Activated naive CD4-positive, alpha-beta T cell treated with anti-CD3 and anti-CD28 coated beads, Interleukin-2, amount 50 U/mL, for 72 hours (primary cell): ENCODE measurements around the gene TYK2. TPM values are rescaled to one million over a fixed set of nuclear protein-coding genes. Genes with fewer than 3 reads are reported as not detected.
A peak's percentile ranks its signal among the peaks of the same experiment; 100 is the strongest.

Experiments used
- ATAC-seq, 2 donors: fragments of 150-1000 bp; cut with Tn5 transposase; 2 replicates each; pipeline ENCODE4 v1.10.0; 2021; ENCODE audit warnings: mild to moderate bottlenecking in 2 of 2, moderate library complexity in 2 of 2
- DNase-seq, 2 donors: peaks; one replicate each; pipeline ENCODE4 v3.0.0; 2021 to 2022; ENCODE audit warnings: low spot score in 2 of 2
- H3K27ac Mint-ChIP-seq, 2 donors: one replicate each; pipeline ENCODE4 v1.8.0; 2022; ENCODE audit warnings: mild to moderate bottlenecking in 2 of 2, mixed read lengths in 2 of 2
- H3K36me3 Mint-ChIP-seq, 2 donors: one replicate each; pipeline ENCODE4 v1.8.0; 2022; ENCODE audit warnings: mixed read lengths in 2 of 2
- H3K9me3 Mint-ChIP-seq, 2 donors: one replicate each; pipeline ENCODE4 v1.8.0; 2022; ENCODE audit warnings: mixed read lengths in 2 of 2
- total RNA-seq, 2 donors: library from RNA; stranded (reverse); gene quantifications; one replicate each; pipeline ENCODE4 v1.2.3, GENCODE V29; 2022

Gene TYK2
- total RNA-seq, 2 donors from 2014 or later, result 164 to 232 TPM

GRCh38 chr19:10333758-10334587 is 46.4 kb downstream of the TYK2 start:
- Mint-ChIP-seq H3K9me3 (no peaks in the 10 kb centered on the region), H3K27ac (peak overlapping the region; percentile 95 to 96), H3K36me3 (peaks cover 30 to 32% of the 10 kb centered on the region in 2 donors)
- DNase-seq (no peak), ATAC-seq (peak in 1 of 2 donors; percentile 8)

GRCh38 chr19:10332965-10333757 is 47.2 kb downstream of the TYK2 start, which contains the start of gene RAVER1:
Gene RAVER1, minus strand, starts transcription at chr19:10333529. Its CDS starts 22 bp downstream, at chr19:10333507.
- H3K36me3 Mint-ChIP-seq, result peaks cover 30 to 32% of the 10 kb centered on the region in 2 donors
- ATAC-seq (peak; percentile 94 to 96), DNase-seq (peak; percentile 96 to 97)
- peak within 1 kb of the TSS; percentile 95 to 96 for H3K27ac Mint-ChIP-seq
- no peaks in the 10 kb centered on the region for H3K9me3 Mint-ChIP-seq

GRCh38 chr19:10332158-10332964 is 48.0 kb downstream of the TYK2 start:
- no peaks in the 10 kb centered on the region for H3K9me3 Mint-ChIP-seq
- no peak for DNase-seq
- H3K36me3 Mint-ChIP-seq, result peaks cover 30 to 32% of the 10 kb centered on the region in 2 donors
- no peak for ATAC-seq
- peak overlapping the region; percentile 95 to 96 for H3K27ac Mint-ChIP-seq

- H3K36me3 Mint-ChIP-seq, result peaks cover 30 to 32% of the 10 kb centered on the region in 2 donors
- peak overlapping the region in 1 of 2 donors; percentile 37 for H3K27ac Mint-ChIP-seq
Observed at GRCh38 chr19:10329555-10329954, 50.8 kb downstream of the TYK2 start.

GRCh38 chr19:10328558-10329429 is 51.6 kb downstream of the TYK2 start:
- DNase-seq (no peak), ATAC-seq (no peak)
- peaks cover 24 to 26% of the 10 kb centered on the region in 2 donors for H3K36me3 Mint-ChIP-seq
- no peak overlapping the region for H3K27ac Mint-ChIP-seq
- H3K9me3 Mint-ChIP-seq, result no peaks in the 10 kb centered on the region

More at GRCh38 chr19:10329555-10329954, 50.8 kb downstream of the TYK2 start:
- ATAC-seq (no peak), DNase-seq (no peak)
- no peaks in the 10 kb centered on the region for H3K9me3 Mint-ChIP-seq

GRCh38 chr19:10327793-10328192 is 52.6 kb downstream of the TYK2 start:
- ATAC-seq (no peak), DNase-seq (no peak)
- Mint-ChIP-seq H3K9me3 (no peaks in the 10 kb centered on the region), H3K36me3 (peaks cover 16 to 18% of the 10 kb centered on the region in 2 donors), H3K27ac (no peak overlapping the region)

- no peaks in the 10 kb centered on the region for H3K9me3 Mint-ChIP-seq
- no peak for ATAC-seq
- peaks cover 8 to 10% of the 10 kb centered on the region in 2 donors for H3K36me3 Mint-ChIP-seq
- no peak overlapping the region for H3K27ac Mint-ChIP-seq
- DNase-seq, result no peak
Observed at GRCh38 chr19:10325732-10326131, 54.6 kb downstream of the TYK2 start.

- ATAC-seq, result peak; percentile 11 to 17
- H3K27ac Mint-ChIP-seq, result peak overlapping the region in 1 of 2 donors; percentile 6
- H3K9me3 Mint-ChIP-seq, result no peaks in the 10 kb centered on the region
Observed at GRCh38 chr19:10321874-10322835, 58.2 kb downstream of the TYK2 start.

GRCh38 chr19:10321417-10321797 is 59.0 kb downstream of the TYK2 start:
- Mint-ChIP-seq H3K27ac (no peak overlapping the region), H3K9me3 (no peaks in the 10 kb centered on the region), H3K36me3 (peaks cover 0 to 10% of the 10 kb centered on the region in 2 donors)
- DNase-seq (no peak), ATAC-seq (peak in 1 of 2 donors; percentile 14)

More at GRCh38 chr19:10321874-10322835, 58.2 kb downstream of the TYK2 start:
- DNase-seq, result no peak
- H3K36me3 Mint-ChIP-seq, result peaks cover 0 to 8% of the 10 kb centered on the region in 2 donors

- peaks cover 0 to 16% of the 10 kb centered on the region in 2 donors for H3K36me3 Mint-ChIP-seq
- H3K9me3 Mint-ChIP-seq, result no peaks in the 10 kb centered on the region
- DNase-seq, result no peak
- peak in 1 of 2 donors; percentile 11 for ATAC-seq
- H3K27ac Mint-ChIP-seq, result peak overlapping the region in 1 of 2 donors; percentile 38
Observed at GRCh38 chr19:10320602-10321416, 59.6 kb downstream of the TYK2 start.

- H3K27ac Mint-ChIP-seq, result peak overlapping the region in 1 of 2 donors; percentile 55
- ATAC-seq (no peak), DNase-seq (no peak)
- H3K9me3 Mint-ChIP-seq, result no peaks in the 10 kb centered on the region
- H3K36me3 Mint-ChIP-seq, result peaks cover 7 to 24% of the 10 kb centered on the region in 2 donors
Observed at GRCh38 chr19:10318807-10319682, 61.3 kb downstream of the TYK2 start.

GRCh38 chr19:10317857-10318462 is 62.4 kb downstream of the TYK2 start:
- Mint-ChIP-seq H3K36me3 (peaks cover 11 to 24% of the 10 kb centered on the region in 2 donors), H3K9me3 (no peaks in the 10 kb centered on the region), H3K27ac (no peak overlapping the region)
- no peak for ATAC-seq
- DNase-seq, result no peak
